ENCODE data around the gene FLNB.

The FLNB gene

GRCh38 chr3:58008141-58009025 is at the start of gene FLNB:
Gene FLNB (plus strand): TSS chr3:58008422. CDS start chr3:58008565, 143 bp downstream.
- peak; percentile 90 for DNase-seq

GRCh38 chr3:57958642-57959422 is 49.4 kb upstream of the FLNB start:
- DNase-seq: no peak

- no peak for DNase-seq
These were observed 48.6 kb upstream of the FLNB start for GRCh38 chr3:57959423-57960173.

DNA sequence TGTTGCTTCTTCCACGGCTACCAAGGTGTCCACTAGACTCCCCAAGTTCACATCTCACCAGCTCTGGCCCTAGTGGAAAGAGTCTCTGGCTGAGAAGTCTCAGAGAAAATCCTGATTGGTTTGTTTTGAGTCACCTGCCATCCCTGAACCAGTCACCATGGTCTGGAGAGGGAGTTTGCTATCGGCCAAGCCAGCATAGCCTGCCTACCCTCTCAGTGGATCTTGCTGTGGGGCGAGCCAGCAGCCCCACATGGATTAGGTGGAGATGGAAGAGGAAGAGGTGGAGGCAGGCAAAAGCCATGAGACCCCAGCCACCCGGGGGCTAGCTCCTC is 48.1 kb upstream of the FLNB start:
- no peak for DNase-seq

DNA sequence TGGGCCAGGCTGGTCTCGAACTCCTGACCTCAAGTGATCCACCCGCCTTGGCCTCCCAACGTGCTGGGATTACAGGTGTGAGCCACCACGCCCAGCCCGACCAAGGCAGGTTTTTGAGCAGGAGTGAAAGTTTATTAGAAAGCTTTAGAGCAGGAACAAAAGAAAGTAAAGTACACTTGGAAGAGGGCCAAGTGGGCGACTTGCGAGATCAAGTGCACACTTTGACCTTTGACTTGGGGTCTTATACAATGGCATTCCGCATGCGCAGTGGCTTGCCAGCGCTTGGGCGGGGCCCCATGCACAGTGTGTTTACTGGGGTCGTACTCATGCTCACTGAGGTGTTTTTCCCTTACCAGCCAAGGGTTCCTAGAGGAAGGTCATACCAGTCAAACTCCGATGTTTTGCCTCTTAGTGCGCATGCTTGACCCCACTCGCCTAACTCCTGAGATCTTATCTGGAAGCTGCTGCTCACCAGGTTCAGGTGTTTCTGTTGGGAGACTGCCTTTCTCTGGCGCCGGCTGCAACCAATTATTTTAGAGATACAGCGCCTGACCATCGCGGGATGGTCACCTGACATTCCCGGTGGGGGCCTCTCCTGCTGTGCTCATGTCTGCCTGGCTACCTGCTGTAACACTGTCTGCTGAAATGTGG is 46.9 kb upstream of the FLNB start:
- DNase-seq: no peak

DNA sequence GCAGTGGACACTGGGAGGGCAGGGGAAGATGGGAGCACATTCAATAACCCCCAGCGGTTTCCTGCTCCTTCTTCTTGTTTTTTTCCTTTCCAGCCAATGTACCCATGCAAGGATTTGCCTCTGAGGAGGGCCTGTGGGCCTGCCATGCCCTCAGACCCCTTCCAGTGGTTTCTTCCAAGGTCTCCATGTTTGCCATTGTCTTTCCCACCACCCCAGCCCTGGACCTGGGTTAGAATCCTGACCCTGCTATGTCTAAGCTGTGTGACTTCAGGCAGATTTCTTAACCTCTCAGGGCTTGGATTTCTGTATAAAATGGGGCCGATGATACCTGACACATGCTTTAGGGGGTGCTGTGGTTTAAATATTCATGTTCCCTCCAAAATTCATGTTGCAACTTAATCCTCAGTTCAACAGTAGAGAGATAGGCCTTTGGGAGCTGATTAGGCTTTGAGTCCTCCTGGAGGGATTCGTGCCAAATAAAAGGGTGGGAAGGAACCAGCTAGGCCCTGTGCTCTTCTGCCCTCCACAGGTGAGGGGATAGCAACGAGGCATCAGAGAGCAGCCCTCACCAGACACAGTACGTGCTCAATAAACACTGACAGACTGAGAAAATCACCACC is 46.3 kb upstream of the FLNB start:
- DNase-seq: no peak

GRCh38 chr3:57962448-57962834 is 45.8 kb upstream of the FLNB start:
- no peak for DNase-seq

DNA sequence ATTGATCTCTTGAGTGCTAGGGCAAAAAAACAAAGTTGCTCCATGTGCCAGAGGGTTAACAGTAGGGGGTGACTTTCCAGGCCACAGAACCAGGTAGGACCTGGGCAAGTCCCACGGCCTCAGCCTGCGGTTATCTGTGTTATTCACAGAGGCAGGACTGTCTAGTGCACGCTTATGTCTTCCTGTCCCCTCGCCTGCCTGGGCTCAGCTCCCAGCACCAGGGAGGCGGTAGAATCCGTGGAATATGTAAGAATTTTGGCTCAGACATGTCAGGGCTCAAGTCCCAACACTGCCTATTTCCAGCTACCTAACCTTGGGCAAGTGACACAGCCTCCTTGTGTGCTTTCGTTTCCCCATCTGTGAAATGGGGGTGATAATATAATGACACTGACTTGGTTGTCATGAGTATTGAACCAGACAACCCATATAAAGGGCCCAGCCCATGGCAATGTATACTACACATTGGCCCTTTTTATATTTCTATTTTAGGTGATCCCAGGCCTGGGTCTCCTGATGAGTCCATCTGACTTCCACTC is 44.3 kb upstream of the FLNB start:
- DNase-seq: no peak

- no peak for DNase-seq
These were observed 41.4 kb upstream of the FLNB start for GRCh38 chr3:57966829-57967228.

DNA sequence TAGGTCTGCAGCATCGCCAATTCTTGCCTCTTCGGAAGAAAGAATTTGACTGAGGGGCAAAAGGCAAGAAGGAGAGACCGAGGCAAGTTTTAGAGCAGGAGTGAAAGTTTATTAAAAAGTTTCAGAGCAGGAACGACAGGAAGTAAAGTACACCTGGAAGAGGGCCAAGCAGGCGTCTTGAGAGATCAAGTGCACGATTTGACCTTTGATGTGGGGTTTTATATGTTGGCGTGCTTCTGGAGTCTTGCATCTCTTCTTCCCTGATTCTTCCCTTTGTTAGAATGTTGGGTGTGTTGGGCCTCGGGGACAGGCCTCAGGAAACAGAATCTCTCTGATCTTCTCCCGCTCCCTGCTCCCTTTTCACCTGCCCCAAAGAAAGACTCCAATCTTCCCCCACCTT is 40.6 kb upstream of the FLNB start:
- no peak for DNase-seq

GRCh38 chr3:57968501-57968900 is 39.7 kb upstream of the FLNB start:
- DNase-seq: no peak

DNA sequence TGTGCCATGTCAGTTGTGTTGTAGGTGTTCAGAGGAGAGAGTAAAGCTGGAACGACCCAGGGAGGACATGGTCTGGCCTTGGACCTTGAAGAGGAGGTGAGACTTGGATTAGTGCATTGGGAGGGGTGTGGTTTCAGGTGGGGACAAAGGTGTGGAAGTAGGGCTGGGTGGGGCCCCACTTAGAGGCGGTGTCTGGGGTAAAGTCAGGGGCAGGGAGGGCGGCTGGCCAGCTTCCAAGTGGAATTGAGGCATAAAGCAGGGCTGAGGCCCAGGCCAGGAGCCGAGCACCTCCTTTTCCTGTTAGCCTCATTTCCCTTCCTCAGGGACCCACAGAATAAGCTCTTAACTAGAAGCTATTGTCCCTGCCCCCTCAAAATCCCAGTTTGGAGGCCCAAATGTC is 36.2 kb upstream of the FLNB start:
- DNase-seq: no peak

DNA sequence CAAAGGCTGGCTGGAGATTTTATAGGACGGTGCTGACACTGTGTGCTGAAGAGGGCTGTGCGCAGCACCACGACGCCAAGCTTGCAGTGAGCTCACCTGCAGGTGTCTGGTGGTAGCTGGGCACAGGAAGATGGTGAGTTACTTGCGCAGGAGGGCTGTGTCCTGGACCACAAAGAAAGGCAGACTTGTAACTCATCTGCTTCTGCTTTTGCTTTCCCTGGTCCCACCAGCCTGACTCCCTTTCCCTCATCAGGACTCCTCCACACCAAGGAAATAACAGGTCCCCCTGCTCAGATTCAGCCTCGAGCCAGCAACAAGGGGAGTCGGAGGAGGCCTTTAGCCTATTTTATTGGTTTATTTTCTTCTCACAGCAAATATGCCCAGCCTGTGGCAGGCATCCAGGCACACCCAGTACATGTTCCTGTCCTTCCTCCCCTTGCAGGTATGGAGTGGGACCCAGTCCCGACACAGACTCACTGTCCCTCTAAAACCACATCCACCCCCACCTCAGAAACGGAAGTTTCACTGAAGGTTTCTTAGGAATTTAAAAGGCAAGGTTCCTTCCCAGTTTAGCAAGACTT is 35.6 kb upstream of the FLNB start:
- DNase-seq: no peak

DNA sequence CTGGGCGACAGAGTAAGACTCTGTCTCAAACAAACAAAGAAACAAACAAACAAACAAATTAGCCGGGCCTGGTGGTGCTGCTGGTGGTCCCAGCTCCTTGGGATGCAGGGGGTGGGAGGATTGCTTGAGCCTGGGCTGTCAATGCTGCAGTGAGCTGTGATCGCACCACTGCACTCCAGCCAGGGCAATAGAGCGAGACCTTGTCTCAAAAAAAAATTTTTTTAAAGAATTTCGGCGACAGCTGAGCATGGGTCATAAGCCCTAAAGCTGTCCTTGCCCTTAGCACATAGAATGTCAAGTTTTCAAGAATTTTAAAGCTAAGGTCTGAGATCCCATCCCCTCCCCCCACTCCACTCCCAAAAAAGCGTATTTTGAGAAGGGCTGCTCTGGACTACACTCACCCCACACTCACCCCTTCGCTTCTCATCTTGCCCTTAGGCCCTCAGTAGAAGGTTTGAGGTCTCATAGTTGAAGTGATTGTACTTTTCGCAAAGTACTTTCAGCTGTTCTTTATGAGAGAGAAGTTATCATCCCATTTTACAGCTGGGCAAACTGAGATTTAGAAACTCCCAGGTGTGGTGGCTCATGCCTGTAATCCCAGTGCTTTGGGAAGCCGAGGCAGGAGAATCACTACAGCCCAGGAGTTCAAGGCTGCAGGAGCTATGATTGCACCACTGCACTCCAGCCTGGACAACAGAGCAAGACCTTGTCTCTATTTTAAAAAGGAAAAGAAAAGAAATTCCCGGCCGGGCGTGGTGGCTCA is 34.3 kb upstream of the FLNB start:
- no peak for DNase-seq

- DNase-seq: no peak
These were observed 33.3 kb upstream of the FLNB start for GRCh38 chr3:57974796-57975388.

GRCh38 chr3:57977818-57978235 is 30.4 kb upstream of the FLNB start:
- no peak for DNase-seq

GRCh38 chr3:57978316-57978715 is 29.9 kb upstream of the FLNB start:
- DNase-seq: no peak

DNA sequence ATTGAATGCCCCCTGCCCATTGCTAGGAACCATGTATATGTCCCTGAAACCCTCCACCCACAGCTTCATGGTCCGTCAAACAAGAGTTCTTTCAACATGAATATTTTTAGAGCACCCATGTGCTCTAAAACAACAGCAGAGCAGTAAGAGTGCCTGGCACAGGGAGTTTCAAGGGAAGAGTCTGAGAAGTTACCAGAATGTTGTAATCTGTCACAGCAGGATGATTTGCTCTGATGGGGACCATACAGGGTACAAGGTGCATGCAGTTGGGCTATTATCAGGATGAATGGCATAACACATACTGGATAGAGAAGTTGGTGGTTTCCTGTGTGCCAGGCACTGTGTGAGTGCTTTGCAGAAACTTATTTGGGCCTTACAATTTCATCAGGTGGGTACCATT is 27.8 kb upstream of the FLNB start:
- no peak for DNase-seq

- no peak for DNase-seq
These were observed 26.6 kb upstream of the FLNB start for GRCh38 chr3:57981483-57982087.

- DNase-seq: no peak
These were observed 25.5 kb upstream of the FLNB start for GRCh38 chr3:57982561-57983243.

Data from activated CD8-positive, alpha-beta memory T cell treated with anti-CD3 and anti-CD28 coated beads for 24 hours (primary cell).